ENCODE results near the gene SNUPN.

DNA sequence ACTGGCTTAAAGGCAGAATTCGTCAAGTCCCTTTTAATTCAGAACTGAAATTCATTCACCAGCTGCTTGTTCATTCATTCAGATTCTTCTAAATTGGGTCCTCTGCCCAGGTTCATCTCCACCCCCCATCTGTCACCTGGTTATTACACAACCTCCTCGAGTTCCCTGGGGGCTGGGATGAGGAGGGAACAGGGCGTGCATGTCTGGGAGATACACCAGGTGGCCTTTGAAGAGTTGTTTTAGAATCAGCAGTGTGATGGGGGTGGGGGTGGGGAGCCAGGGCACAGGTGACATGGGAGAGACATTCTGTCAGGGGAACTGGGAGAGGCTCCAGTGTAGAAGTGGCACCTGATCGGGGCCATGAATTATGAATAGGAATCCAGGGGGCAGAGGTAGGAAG lies 30.4 kb upstream of the SNUPN start:
- no peak for TF ChIP-seq TEAD4 (CRISPR knock-in tag; IDR thresholded peaks at IDR 0.05)
- TF ChIP-seq, protein P1, sequence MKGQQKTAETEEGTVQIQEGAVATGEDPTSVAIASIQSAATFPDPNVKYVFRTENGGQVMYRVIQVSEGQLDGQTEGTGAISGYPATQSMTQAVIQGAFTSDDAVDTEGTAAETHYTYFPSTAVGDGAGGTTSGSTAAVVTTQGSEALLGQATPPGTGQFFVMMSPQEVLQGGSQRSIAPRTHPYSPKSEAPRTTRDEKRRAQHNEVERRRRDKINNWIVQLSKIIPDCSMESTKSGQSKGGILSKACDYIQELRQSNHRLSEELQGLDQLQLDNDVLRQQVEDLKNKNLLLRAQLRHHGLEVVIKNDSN (CRISPR knock-in tag; IDR thresholded peaks at IDR 0.05) = no peak
- TF ChIP-seq, protein P2, sequence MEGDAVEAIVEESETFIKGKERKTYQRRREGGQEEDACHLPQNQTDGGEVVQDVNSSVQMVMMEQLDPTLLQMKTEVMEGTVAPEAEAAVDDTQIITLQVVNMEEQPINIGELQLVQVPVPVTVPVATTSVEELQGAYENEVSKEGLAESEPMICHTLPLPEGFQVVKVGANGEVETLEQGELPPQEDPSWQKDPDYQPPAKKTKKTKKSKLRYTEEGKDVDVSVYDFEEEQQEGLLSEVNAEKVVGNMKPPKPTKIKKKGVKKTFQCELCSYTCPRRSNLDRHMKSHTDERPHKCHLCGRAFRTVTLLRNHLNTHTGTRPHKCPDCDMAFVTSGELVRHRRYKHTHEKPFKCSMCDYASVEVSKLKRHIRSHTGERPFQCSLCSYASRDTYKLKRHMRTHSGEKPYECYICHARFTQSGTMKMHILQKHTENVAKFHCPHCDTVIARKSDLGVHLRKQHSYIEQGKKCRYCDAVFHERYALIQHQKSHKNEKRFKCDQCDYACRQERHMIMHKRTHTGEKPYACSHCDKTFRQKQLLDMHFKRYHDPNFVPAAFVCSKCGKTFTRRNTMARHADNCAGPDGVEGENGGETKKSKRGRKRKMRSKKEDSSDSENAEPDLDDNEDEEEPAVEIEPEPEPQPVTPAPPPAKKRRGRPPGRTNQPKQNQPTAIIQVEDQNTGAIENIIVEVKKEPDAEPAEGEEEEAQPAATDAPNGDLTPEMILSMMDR (IDR thresholded peaks at IDR 0.05) = no peak

Measured in WTC11 (cell line).